GM12874 (cell line): Measurements from ENCODE around the gene VWA5B1.

ENCODE experiments used
- TF ChIP-seq, protein P1 (sequence below): IDR thresholded peaks from 2 replicates; pipeline ENCODE4 v1.5.1; 2011; ENCODE audit warnings: low read depth, mild to moderate bottlenecking, control low read depth, low read length, moderate library complexity; ENCODE audit not compliant: insufficient read depth

Gene VWA5B1

DNA sequence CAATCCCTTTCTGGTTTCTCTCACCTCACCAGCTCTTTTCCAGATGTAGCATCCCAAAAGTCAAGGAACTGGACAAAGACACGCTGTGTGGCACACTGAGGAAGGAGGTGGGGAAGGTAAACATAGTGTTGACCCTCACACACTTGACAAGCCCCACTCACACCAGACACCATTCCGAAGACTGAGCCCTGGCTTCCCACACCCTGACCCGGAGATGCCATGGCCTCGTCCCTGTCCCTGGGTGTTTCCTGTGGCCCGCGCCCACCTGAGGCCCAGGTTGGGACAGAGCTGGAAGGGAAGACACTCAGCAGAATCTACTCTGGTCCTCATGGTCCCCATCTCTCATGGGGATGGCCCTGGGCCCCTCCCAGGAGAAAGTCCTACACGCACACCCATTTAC, 16.4 kb downstream of the VWA5B1 start:
- TF ChIP-seq, protein P1, sequence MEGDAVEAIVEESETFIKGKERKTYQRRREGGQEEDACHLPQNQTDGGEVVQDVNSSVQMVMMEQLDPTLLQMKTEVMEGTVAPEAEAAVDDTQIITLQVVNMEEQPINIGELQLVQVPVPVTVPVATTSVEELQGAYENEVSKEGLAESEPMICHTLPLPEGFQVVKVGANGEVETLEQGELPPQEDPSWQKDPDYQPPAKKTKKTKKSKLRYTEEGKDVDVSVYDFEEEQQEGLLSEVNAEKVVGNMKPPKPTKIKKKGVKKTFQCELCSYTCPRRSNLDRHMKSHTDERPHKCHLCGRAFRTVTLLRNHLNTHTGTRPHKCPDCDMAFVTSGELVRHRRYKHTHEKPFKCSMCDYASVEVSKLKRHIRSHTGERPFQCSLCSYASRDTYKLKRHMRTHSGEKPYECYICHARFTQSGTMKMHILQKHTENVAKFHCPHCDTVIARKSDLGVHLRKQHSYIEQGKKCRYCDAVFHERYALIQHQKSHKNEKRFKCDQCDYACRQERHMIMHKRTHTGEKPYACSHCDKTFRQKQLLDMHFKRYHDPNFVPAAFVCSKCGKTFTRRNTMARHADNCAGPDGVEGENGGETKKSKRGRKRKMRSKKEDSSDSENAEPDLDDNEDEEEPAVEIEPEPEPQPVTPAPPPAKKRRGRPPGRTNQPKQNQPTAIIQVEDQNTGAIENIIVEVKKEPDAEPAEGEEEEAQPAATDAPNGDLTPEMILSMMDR: no peak

DNA sequence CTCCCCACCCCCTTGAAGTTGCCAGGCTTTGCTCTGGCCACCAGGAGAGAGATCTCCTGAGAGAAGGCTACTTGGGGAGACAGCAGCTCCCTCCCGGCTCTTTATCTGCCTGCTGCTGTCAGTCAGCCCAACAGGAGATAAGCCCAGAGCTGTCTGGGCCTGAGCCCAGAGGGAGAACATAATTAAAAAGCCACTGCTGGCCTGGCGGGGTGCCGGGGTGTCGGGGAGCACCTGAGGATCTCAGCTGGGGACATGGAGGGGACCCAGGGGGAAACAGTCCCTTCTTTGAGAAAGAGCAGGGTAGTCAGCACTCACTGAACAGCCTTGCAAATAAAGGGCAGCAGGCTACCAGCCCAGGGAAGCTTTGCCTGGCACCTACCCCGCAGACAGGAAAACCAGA, 17.9 kb downstream of the VWA5B1 start:
- TF ChIP-seq, protein P1: no peak

DNA sequence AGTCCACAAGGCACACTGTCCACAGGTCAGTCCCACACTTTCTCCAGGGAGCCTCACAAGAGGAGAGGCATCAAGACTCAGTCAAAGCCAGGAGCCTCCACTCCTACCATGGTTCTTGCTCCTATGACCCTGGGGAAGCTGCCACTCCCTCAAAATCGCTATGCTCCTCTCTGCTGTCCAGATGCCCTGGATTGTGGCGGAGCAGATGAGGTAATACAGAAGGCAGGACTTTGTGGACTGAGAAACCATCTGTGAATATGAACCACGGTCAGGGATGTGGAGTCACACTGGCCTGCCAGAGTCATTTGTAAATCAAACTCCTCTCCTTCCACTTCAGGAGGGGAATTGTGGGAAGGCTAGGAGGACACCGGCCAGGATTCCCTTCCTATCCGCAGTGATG, 20.6 kb downstream of the VWA5B1 start:
- TF ChIP-seq, protein P1: no peak

- TF ChIP-seq, protein P1: no peak
These were observed 21.6 kb downstream of the VWA5B1 start for GRCh38 chr1:20312310-20312709.

- TF ChIP-seq, protein P1: no peak
These were observed 22.1 kb downstream of the VWA5B1 start for GRCh38 chr1:20312818-20313217.

DNA sequence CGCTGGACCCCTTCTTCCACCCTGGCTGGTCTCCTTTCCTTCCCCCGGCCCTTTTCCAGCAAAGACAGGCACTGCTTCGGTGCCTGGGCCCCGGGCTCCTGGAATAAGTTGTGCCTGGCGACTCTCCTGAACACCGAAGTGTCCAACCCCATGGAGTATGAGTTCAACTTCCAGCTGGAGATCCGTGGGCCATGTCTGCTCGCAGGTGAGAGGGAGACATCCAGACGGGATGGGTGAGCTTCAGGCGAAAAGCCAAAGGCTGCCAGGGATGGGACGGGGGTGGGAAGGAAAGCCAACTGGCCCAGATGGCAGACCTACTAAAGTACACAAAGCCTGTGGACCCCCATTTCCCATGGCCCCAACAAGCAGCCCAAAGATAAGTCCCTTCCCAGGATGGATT, 26.8 kb downstream of the VWA5B1 start:
- TF ChIP-seq, protein P1: no peak

DNA sequence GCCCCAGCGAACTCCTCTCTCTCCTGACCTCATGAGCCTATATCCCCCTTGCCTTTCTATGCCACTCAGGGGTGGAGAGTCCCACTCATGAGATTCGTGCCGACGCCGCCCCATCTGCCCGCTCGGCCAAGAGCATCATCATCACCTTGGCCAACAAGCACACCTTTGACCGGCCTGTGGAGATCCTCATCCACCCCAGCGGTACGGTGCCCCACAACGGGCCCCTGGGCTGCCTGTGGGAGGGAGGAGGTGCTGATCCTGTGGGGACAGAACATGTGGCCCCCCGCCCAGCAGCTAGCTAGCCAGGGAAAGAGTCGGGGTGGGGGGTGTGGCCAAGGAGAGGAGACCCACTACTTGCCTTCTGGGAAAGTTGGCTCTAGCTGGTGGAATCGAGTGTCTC, 27.8 kb downstream of the VWA5B1 start:
- TF ChIP-seq, protein P1: no peak

DNA sequence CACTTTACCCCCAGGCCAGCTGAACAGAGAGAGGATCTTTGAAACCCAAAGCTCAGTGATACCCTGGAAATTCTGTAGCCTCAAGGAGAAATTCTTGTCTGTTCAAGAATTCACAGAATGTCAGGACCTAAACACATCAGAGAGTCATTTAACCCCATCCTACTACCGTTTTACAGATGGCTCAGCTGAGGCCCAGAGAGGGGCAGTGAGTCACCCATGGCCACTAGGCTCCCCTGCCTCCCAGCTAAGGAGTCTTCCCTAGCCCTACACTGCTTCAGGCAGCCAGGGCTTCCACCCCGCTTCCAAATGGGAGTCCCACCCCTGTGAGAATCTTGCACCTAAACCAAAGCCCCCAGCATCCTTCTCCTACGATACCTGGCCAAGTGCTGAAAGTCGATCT, 28.3 kb downstream of the VWA5B1 start:
- TF ChIP-seq, protein P1: no peak
